K562 (cell line): ENCODE data around the gene ZNF737.

ENCODE experiments used
- CTCF ChIP-seq, 3 experiments: IDR thresholded peaks in 2 of 3; conservative IDR thresholded peaks in 1 of 3; 2 replicates each; pipeline ENCODE4 v1.5.1; 2011 to 2012; ENCODE audit warnings: low read length in 3 of 3, mild to moderate bottlenecking in 3 of 3, control low read depth in 2 of 3, improper control_type of control experiment in 1 of 3, inconsistent platforms in 1 of 3, low read depth in 1 of 3, mixed read lengths in 1 of 3, moderate library complexity in 1 of 3; ENCODE audit not compliant: insufficient read depth in 2 of 3
- ETV5 ChIP-seq: sonication (generic); formaldehyde crosslinking; IDR thresholded peaks from 2 replicates; pipeline ENCODE4 v1.4.0; 2020; ENCODE audit warnings: low read depth, mild to moderate bottlenecking, missing genetic modification reagents
- FOXA3 ChIP-seq, 2 experiments: fragments of 450-650 bp in 1 of 2; sonication (generic) in 1 of 2; formaldehyde crosslinking; IDR thresholded peaks in 1 of 2; conservative IDR thresholded peaks in 1 of 2; 2 replicates each; pipeline versions ENCODE4 v1.4.0 to v1.8.0; 2020 to 2022; ENCODE audit warnings: mild to moderate bottlenecking in 2 of 2, missing genetic modification reagents in 1 of 2
- TAF1 ChIP-seq: IDR thresholded peaks from 2 replicates; pipeline ENCODE4 v1.6.1; 2011; ENCODE audit warnings: mild to moderate bottlenecking, low read length, moderate library complexity; ENCODE audit not compliant: insufficient read depth, control insufficient read depth, severe bottlenecking; ENCODE audit errors: extremely low read depth
- TAF15 ChIP-seq: fragments of 200-400 bp; formaldehyde crosslinking; IDR thresholded peaks from 2 replicates; pipeline ENCODE4 v1.6.1; 2017; ENCODE audit warnings: mild to moderate bottlenecking, low read depth, low read length, moderate library complexity
- ZNF184 ChIP-seq: sonication (generic); formaldehyde crosslinking; IDR thresholded peaks from 2 replicates; pipeline ENCODE4 v1.5.0; 2020; ENCODE audit warnings: missing genetic modification reagents

DNA sequence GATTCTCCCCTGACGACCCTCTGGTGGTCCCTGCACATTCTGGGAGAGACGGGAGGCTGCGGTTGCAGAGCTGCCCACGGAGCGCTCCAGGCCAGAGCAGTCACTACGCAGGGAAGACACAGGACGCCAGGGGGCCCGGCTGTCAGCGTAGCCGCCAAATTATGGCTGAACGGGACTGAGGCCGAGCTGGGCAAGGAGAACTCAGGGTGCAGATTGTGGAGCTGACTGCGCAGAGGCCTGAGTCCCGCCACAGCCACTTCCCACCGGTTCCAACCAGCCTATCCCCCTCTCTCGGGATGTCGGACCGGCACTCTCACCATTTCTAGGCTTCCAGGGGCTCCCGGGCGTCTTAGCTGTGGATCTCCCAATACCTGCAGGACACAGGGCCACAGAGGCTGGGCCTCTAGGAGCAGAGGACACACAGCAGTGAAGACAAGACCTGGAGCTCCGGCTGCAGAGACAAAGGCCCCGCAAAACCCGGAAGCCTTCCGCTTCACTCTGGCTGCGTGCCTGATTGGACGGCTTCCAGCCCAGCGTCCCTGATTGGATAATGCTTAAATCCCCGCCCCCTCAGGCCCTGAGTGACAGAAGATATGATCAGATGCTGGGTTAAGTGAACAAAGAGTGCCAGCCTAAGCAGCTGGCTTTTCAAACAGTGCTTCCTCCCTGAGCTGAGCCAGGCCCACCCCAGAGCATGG, at the start of gene ZNF737:
- TF ChIP-seq TAF15 (no peak), FOXA3 (CRISPR knock-in tag; conservative IDR thresholded peaks at IDR 0.05 in 1 of 2, IDR thresholded peaks at IDR 0.05 in 1 of 2) (no peak), CTCF (IDR thresholded peaks at IDR 0.05 in 2 of 3, conservative IDR thresholded peaks at IDR 0.05 in 1 of 3; ENCODE audit: insufficient read depth in 2 of 3, low read depth in 1 of 3, low read length in 3 of 3) (no peak), ETV5 (CRISPR knock-in tag) (no peak), ZNF184 (CRISPR knock-in tag) (no peak), TAF1 (no peak)
